GM10266 (cell line): ENCODE results near the gene ZNF664.
A peak's percentile ranks its signal among the peaks of the same experiment; 100 is the strongest.

ENCODE experiments used
- DNase-seq: peaks from one replicate; pipeline ENCODE4 v3.0.0; 2012; ENCODE audit errors: extremely low spot score
- TF ChIP-seq, protein P1 (sequence below): IDR thresholded peaks from 2 replicates; pipeline ENCODE4 v1.5.1; 2012; ENCODE audit warnings: mild to moderate bottlenecking, low read depth; ENCODE audit not compliant: control insufficient read depth, insufficient read depth; ENCODE audit errors: missing control alignments

The ZNF664 gene

DNA sequence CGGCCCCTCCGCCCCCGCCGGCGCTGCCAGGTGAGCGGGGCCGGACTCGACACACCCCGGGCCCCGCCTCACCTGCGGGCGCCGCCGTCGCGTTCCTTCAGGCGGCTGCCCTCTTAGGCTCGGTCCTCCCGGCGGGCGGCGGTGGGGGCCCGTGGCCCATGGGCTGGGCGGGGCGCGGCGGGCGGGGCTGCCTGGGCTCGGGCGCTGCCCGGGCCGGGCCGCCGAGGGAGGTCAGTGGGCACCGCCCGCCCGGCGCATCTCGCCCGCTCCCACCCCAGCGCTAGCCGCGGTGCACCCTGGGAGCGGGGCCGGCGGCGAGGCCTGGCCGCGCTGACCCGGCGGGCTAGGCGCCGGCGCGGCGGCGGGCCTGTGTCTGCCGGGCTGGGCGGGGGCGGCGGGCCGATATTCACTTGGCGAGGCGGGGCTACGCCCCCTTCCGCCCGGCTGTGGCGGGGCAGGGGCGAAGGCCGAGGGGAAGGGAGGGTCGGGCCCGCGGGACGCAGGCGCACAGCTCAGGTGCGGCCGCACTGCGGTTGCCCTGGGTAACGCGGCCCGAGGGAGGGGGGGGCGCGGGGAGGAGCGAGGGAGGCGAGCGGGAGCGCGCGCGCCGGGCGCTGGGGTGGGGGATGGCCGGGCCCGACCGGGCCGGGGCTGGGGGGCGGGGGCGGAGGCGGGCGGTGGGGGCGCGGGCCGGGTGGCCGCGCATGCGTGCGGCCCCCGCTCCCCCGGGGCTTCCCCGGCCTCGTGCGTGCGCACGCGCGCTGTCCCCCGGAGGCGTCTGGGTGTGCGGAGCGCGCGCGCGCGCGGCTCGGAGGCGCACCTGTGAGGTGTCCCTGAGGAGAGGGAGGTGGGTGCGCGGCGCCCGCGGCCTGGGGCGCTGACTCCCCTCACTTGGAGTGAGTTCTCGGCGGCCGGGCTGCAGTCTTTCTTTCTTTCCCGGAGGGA lies at the start of gene ZNF664, which contains the start of gene CCDC92:
ZNF664 (plus strand) TSS at position 759 of the 945 bp plus-strand sequence. CDS start 38,930 bp downstream, outside the sequence.
CCDC92 (minus strand) TSS at position 375 of the 945 bp plus-strand sequence. CDS start 28,526 bp downstream, outside the sequence.
- peak; percentile 100 for DNase-seq
- TF ChIP-seq, protein P1, sequence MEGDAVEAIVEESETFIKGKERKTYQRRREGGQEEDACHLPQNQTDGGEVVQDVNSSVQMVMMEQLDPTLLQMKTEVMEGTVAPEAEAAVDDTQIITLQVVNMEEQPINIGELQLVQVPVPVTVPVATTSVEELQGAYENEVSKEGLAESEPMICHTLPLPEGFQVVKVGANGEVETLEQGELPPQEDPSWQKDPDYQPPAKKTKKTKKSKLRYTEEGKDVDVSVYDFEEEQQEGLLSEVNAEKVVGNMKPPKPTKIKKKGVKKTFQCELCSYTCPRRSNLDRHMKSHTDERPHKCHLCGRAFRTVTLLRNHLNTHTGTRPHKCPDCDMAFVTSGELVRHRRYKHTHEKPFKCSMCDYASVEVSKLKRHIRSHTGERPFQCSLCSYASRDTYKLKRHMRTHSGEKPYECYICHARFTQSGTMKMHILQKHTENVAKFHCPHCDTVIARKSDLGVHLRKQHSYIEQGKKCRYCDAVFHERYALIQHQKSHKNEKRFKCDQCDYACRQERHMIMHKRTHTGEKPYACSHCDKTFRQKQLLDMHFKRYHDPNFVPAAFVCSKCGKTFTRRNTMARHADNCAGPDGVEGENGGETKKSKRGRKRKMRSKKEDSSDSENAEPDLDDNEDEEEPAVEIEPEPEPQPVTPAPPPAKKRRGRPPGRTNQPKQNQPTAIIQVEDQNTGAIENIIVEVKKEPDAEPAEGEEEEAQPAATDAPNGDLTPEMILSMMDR = peak; percentile 49

DNA sequence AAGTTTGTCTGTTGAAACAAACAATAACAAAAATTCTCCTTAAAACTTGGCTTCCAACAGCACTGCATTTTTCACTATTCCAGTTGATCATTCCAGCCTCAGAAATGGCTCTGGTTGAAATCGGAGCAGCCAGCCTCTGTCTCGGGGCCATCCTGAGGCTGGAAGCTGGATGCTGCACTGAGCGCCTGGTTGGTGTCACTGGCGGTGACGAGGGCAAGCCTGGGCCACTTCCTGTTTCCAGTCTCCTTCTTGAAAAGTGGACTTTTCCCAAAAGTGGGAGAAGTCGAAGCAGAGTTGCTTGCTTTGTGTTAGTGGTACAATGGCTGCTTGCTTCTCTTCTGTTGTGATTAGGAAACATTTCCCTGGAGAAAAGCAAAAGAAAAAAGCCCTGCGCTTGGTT lies 49.1 kb upstream of the ZNF664 start:
- DNase-seq = no peak
- TF ChIP-seq, protein P1 = no peak

DNA sequence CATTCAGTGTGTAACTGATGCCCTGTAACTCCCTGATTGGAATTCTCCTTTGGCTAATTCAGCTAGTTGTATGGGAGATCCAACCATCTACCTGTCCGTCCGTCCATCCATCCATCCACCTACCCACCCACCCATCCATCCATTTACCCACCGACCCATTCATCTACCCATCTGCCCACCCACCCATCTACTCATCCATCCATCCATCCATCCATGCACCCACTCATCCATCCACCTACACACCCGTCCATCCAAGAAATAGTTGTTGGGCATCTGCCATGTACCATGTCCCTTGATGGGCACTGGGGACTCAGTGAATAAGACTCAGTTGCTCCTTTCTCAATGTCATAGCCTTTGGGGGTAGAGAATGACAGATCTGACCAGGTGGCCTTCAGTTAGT lies 48.5 kb upstream of the ZNF664 start:
- TF ChIP-seq, protein P1 = no peak
- DNase-seq = no peak

DNA sequence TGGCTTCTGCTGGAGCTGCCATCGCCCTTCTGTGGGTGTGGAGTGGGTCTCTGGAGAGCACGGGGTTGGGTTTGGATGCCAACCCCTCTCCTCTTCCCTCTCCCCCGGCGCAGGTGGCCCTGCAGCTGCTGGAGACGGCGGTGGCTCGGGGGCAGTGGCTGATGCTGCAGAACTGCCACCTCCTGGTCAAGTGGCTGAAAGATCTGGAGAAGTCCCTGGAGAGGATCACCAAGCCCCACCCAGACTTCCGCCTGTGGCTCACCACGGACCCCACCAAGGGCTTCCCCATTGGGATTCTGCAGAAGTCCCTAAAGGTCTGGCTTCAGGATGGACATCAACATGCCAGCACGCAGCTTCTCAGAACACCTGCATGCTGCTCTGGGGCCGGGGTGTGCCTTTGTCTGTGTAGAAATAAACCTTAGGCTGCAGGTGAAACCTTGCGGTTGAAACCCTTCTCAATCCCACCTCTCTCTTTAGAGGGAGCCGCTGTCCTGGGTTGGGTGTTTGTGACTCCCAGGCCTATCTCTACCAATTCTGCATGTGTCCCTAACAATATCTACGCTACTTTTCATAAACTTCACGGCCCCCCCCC lies 44.6 kb upstream of the ZNF664 start:
- no peak for DNase-seq

DNA sequence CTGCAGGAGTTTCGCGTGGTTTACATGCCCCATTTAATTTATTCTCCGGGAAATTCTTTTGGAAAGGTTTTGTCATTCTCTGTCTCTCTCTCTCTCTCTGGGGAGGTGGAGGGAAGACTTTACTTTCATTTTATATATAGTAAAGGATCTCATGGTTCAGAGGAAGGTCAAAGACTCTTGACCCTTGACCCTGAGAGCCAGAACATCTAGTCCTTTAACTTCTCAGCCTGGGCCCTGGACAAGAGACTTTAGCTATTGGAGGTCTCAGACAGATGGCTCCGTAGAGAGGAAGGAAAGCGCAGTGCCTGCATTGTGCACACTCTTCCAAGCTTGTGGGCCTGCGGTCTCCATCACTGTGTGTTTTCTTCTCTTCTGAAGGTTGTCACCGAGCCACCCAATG lies 44.1 kb upstream of the ZNF664 start:
- DNase-seq = no peak
- TF ChIP-seq, protein P1 = no peak

More for the DNA sequence above, 44.6 kb upstream of the ZNF664 start:
- TF ChIP-seq, protein P1 = peak; percentile 10

DNA sequence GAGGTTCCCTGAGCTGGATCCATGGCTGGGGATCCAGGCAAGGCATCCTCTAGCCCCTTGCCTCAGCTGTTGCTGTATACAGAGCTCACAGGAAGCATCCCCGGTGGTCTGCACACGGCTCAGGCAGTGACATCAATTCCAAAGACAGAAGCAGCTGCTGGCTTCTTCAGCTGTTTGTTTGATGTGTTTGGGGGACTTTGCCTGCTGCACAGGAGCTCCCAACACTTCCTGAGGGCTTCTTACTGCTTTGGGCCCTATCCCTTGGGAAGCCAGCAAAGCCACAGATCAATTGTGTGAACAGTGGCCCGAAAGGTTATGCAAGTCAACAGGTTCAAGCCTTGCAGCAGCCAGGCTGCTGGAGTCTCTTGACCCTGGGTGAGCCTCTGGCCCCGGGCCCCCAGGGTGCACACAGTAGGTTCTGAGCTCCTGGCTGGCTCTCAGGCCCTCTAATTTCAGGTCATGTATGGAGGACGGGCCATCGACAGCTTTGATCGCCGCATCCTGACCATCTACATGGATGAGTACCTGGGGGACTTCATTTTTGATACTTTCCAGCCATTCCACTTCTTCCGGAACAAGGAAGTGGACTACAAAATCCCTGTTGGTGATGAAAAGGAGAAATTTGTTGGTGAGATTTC lies 43.0 kb upstream of the ZNF664 start:
- no peak for DNase-seq
- TF ChIP-seq, protein P1 = no peak
